ENCODE measurements around the gene METTL6.

DNA sequence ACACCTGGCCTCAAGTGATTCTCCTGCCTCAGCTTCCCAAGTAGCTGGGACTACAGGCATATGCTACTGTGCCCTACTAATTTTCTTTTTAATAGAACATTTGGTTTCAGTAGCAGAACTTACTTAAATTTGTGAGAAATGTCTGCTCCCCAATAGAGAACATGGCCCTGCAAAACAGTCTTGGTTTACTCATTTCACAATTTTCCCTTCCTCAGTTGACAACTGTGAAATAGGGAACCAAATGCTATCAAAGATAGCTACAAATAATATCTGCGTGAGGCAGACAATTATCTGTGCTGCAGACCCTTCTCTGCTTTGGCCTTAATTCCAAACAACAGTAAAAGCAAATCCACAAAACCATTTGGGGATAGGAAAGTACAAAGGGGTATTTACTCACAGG is 22.6 kb downstream of the METTL6 start:
- TF ChIP-seq CTCF (IDR thresholded peaks at IDR 0.05) (no peak), POLR2A (IDR thresholded peaks at IDR 0.05) (no peak)
